OCI-LY3 (cell line): ENCODE measurements around the gene LRPPRC.

Experiments used
- H2AFZ ChIP-seq: fragments of 200-600, 300-600 bp; shearing (Covaris generic); 2 replicates; pipeline ENCODE4 v1.6.0; 2014; ENCODE audit warnings: antibody characterized with exemption, low read depth, low read length
- H3K27ac ChIP-seq: fragments of 200-600, 300-600 bp; sonication (generic); 2 replicates; pipeline ENCODE4 v1.5.1; 2014; ENCODE audit warnings: mild to moderate bottlenecking, low read length, moderate library complexity, mixed read lengths
- H3K27me3 ChIP-seq: fragments of 200-600, 300-600 bp; sonication (generic); 2 replicates; pipeline ENCODE4 v1.6.1; 2014; ENCODE audit warnings: low read depth, low read length, mixed read lengths
- H3K36me3 ChIP-seq: fragments of 200-600, 300-600 bp; sonication (generic); replicated peaks from 2 replicates; pipeline ENCODE3; 2014; ENCODE audit warnings: low read depth, low read length, mixed read lengths
- H3K4me1 ChIP-seq: fragments of 300-600, 200-600 bp; sonication (generic); 2 replicates; pipeline ENCODE4 v1.6.1; 2014; ENCODE audit warnings: low read length, mixed read lengths
- H3K4me2 ChIP-seq: fragments of 200-600, 300-600 bp; sonication (generic); 2 replicates; pipeline ENCODE4 v1.6.1; 2014; ENCODE audit warnings: low read length, mixed read lengths
- H3K4me3 ChIP-seq: fragments of 300-600, 200-600 bp; sonication (generic); 2 replicates; pipeline ENCODE4 v1.5.1; 2014; ENCODE audit warnings: antibody characterized with exemption, mild to moderate bottlenecking, low read length, moderate library complexity
- H3K79me2 ChIP-seq: fragments of 300-600, 200-600 bp; shearing (Covaris generic); 2 replicates; pipeline ENCODE4 v1.6.1; 2014; ENCODE audit warnings: mild to moderate bottlenecking, low read length, mixed read lengths
- H3K9ac ChIP-seq: fragments of 300-600, 200-600 bp; shearing (Covaris generic); 2 replicates; pipeline ENCODE4 v1.6.0; 2014; ENCODE audit warnings: mild to moderate bottlenecking, low read length, moderate library complexity
- H3K9me3 ChIP-seq: fragments of 200-600, 300-600 bp; shearing (Covaris generic); 2 replicates; pipeline ENCODE4 v1.6.1; 2014; ENCODE audit warnings: low read length, mixed read lengths; ENCODE audit not compliant: insufficient read depth
- H4K20me1 ChIP-seq: fragments of 200-600, 300-600 bp; sonication (generic); 2 replicates; pipeline ENCODE4 v1.6.1; 2016; ENCODE audit warnings: low read length, mixed read lengths; ENCODE audit not compliant: insufficient read depth
- CTCF ChIP-seq: fragments of 200-600, 300-600 bp; sonication (generic); IDR thresholded peaks from 2 replicates; pipeline ENCODE4 v1.5.1; 2014; ENCODE audit warnings: antibody characterized with exemption, low read length, low read depth
- EZH2phosphoT487 ChIP-seq: fragments of 200-600 bp; shearing (Covaris generic); IDR thresholded peaks from 2 replicates; pipeline ENCODE4 v1.6.1; 2018; ENCODE audit warnings: antibody characterized with exemption, mixed run types, low read depth

Gene LRPPRC

GRCh38 chr2:44005846-44006245 lies 10.1 kb upstream of the LRPPRC start:
- TF ChIP-seq EZH2phosphoT487 (no peak), CTCF (no peak)
- Histone ChIP-seq H3K79me2 (no peaks in the 10 kb centered on the region), H2AFZ (no peak overlapping the region), H3K9ac (no peak overlapping the region), H3K4me3 (no peak overlapping the region), H3K4me2 (no peak overlapping the region), H3K27me3 (peaks cover 15% of the 10 kb centered on the region), H3K27ac (no peak overlapping the region), H3K9me3 (no peaks in the 10 kb centered on the region), H3K36me3 (no peaks in the 10 kb centered on the region), H3K4me1 (no peaks in the 10 kb centered on the region), H4K20me1 (no peaks in the 10 kb centered on the region)

- no peak for TF ChIP-seq CTCF
- TF ChIP-seq EZH2phosphoT487 = no peak
- Histone ChIP-seq H3K9ac (no peak overlapping the region), H3K79me2 (no peaks in the 10 kb centered on the region), H3K27me3 (peaks cover 15% of the 10 kb centered on the region), H3K27ac (no peak overlapping the region), H2AFZ (no peak overlapping the region), H4K20me1 (no peaks in the 10 kb centered on the region), H3K4me2 (no peak overlapping the region), H3K9me3 (no peaks in the 10 kb centered on the region), H3K36me3 (no peaks in the 10 kb centered on the region), H3K4me3 (no peak overlapping the region), H3K4me1 (no peaks in the 10 kb centered on the region)
Measured at GRCh38 chr2:44004735-44005602, 9.2 kb upstream of the LRPPRC start.

GRCh38 chr2:44001716-44002115 lies 5.9 kb upstream of the LRPPRC start:
- Histone ChIP-seq H2AFZ (no peak overlapping the region), H3K36me3 (no peaks in the 10 kb centered on the region), H3K79me2 (no peaks in the 10 kb centered on the region), H3K4me2 (no peak overlapping the region), H3K4me3 (no peak overlapping the region), H3K9ac (no peak overlapping the region), H3K4me1 (no peaks in the 10 kb centered on the region), H3K27me3 (peaks cover 11% of the 10 kb centered on the region), H3K27ac (no peak overlapping the region), H4K20me1 (no peaks in the 10 kb centered on the region), H3K9me3 (no peaks in the 10 kb centered on the region)
- no peak for TF ChIP-seq EZH2phosphoT487

- Histone ChIP-seq H4K20me1 (peaks cover 16% of the 10 kb centered on the region), H3K4me3 (no peak overlapping the region), H3K27ac (no peak overlapping the region), H3K9ac (no peak overlapping the region), H3K36me3 (peaks cover 13% of the 10 kb centered on the region), H3K27me3 (peaks cover 11% of the 10 kb centered on the region), H3K4me2 (no peak overlapping the region), H2AFZ (no peak overlapping the region), H3K9me3 (no peaks in the 10 kb centered on the region), H3K4me1 (peaks cover 13% of the 10 kb centered on the region), H3K79me2 (peaks cover 27% of the 10 kb centered on the region)
- TF ChIP-seq CTCF (no peak), EZH2phosphoT487 (no peak)
Measured at GRCh38 chr2:43998263-43998662, 2.5 kb upstream of the LRPPRC start.
